Measurements from ENCODE around the gene DPH3.

Gene DPH3

GRCh38 chr3:16300881-16301359 is 36.2 kb upstream of the DPH3 start:
- peaks cover 39 to 72% of the 10 kb centered on the region in 2 donors for H3K36me3 Mint-ChIP-seq
- no peaks in the 10 kb centered on the region for H3K27me3 Mint-ChIP-seq

GRCh38 chr3:16300307-16300706 is 35.6 kb upstream of the DPH3 start:
- peak; percentile 69 for ATAC-seq (replicated peaks)
- Mint-ChIP-seq H3K27ac (no peak overlapping the region), H3K4me1 (peaks cover 44 to 55% of the 10 kb centered on the region in 2 donors)

More at GRCh38 chr3:16300881-16301359, 36.2 kb upstream of the DPH3 start:
- peak overlapping the region; percentile 91 for H3K27ac Mint-ChIP-seq
- H3K4me1 Mint-ChIP-seq = peaks cover 43 to 54% of the 10 kb centered on the region in 2 donors
- no peak for DNase-seq
- peak; percentile 59 to 69 for ATAC-seq (replicated peaks)
- no peaks in the 10 kb centered on the region for H3K9me3 Mint-ChIP-seq
- H3K4me3 Mint-ChIP-seq = peak overlapping the region; percentile 50 to 51

GRCh38 chr3:16299746-16300145 is 35.0 kb upstream of the DPH3 start:
- Mint-ChIP-seq H3K27ac (peak overlapping the region; percentile 31), H3K4me3 (no peak overlapping the region)

More at GRCh38 chr3:16300307-16300706, 35.6 kb upstream of the DPH3 start:
- DNase-seq = no peak
- Mint-ChIP-seq H3K4me3 (no peak overlapping the region), H3K9me3 (no peaks in the 10 kb centered on the region), H3K27me3 (no peaks in the 10 kb centered on the region), H3K36me3 (peaks cover 42 to 74% of the 10 kb centered on the region in 2 donors)

GRCh38 chr3:16298891-16299290 is 34.1 kb upstream of the DPH3 start:
- no peak for ATAC-seq (replicated peaks)
- H3K4me3 Mint-ChIP-seq = no peak overlapping the region

More at GRCh38 chr3:16299746-16300145, 35.0 kb upstream of the DPH3 start:
- peaks cover 42 to 50% of the 10 kb centered on the region in 2 donors for H3K4me1 Mint-ChIP-seq
- DNase-seq = no peak
- H3K27me3 Mint-ChIP-seq = no peaks in the 10 kb centered on the region
- no peaks in the 10 kb centered on the region for H3K9me3 Mint-ChIP-seq
- no peak for ATAC-seq (replicated peaks)
- H3K36me3 Mint-ChIP-seq = peaks cover 37 to 72% of the 10 kb centered on the region in 2 donors

GRCh38 chr3:16297997-16298885 is 33.5 kb upstream of the DPH3 start:
- Mint-ChIP-seq H3K4me1 (peaks cover 38 to 42% of the 10 kb centered on the region in 2 donors), H3K9me3 (no peaks in the 10 kb centered on the region), H3K27me3 (no peaks in the 10 kb centered on the region), H3K27ac (peak overlapping the region; percentile 26), H3K36me3 (peaks cover 38 to 75% of the 10 kb centered on the region in 2 donors), H3K4me3 (peak overlapping the region in 1 of 2 donors; percentile 51)
- DNase-seq (no peak), ATAC-seq (replicated peaks) (no peak)

More at GRCh38 chr3:16298891-16299290, 34.1 kb upstream of the DPH3 start:
- Mint-ChIP-seq H3K9me3 (no peaks in the 10 kb centered on the region), H3K4me1 (peaks cover 39 to 42% of the 10 kb centered on the region in 2 donors), H3K27me3 (no peaks in the 10 kb centered on the region), H3K27ac (no peak overlapping the region), H3K36me3 (peaks cover 34 to 71% of the 10 kb centered on the region in 2 donors)
- no peak for DNase-seq

GRCh38 chr3:16295298-16295890 is 30.7 kb upstream of the DPH3 start:
- H3K9me3 Mint-ChIP-seq = no peaks in the 10 kb centered on the region
- peak overlapping the region in 1 of 2 donors; percentile 0 for H3K4me3 Mint-ChIP-seq
- H3K36me3 Mint-ChIP-seq = peaks cover 39 to 66% of the 10 kb centered on the region in 2 donors
- H3K27ac Mint-ChIP-seq = peak overlapping the region; percentile 0
- no peak for DNase-seq
- no peaks in the 10 kb centered on the region for H3K27me3 Mint-ChIP-seq
- peaks cover 29 to 35% of the 10 kb centered on the region in 2 donors for H3K4me1 Mint-ChIP-seq
- no peak for ATAC-seq (replicated peaks)

- Mint-ChIP-seq H3K27ac (no peak overlapping the region), H3K4me1 (peaks cover 27 to 35% of the 10 kb centered on the region in 2 donors), H3K9me3 (no peaks in the 10 kb centered on the region), H3K4me3 (no peak overlapping the region), H3K27me3 (no peaks in the 10 kb centered on the region), H3K36me3 (peaks cover 39 to 68% of the 10 kb centered on the region in 2 donors)
- ATAC-seq (replicated peaks) = no peak
- no peak for DNase-seq
Observed at GRCh38 chr3:16294844-16295243, 30.1 kb upstream of the DPH3 start.

GRCh38 chr3:16290827-16291196 is 26.1 kb upstream of the DPH3 start:
- peak overlapping the region in 1 of 2 donors; percentile 21 for H3K4me3 Mint-ChIP-seq
- peaks cover 29 to 56% of the 10 kb centered on the region in 2 donors for H3K36me3 Mint-ChIP-seq
- DNase-seq (no peak), ATAC-seq (replicated peaks) (peak; percentile 32 to 49)
- no peaks in the 10 kb centered on the region for H3K27me3 Mint-ChIP-seq
- peak overlapping the region; percentile 51 for H3K27ac Mint-ChIP-seq
- peaks cover 26 to 44% of the 10 kb centered on the region in 2 donors for H3K4me1 Mint-ChIP-seq
- no peaks in the 10 kb centered on the region for H3K9me3 Mint-ChIP-seq

- Mint-ChIP-seq H3K4me3 (peak overlapping the region in 1 of 2 donors; percentile 21), H3K9me3 (no peaks in the 10 kb centered on the region), H3K27me3 (no peaks in the 10 kb centered on the region), H3K36me3 (peaks cover 24 to 52% of the 10 kb centered on the region in 2 donors), H3K4me1 (peaks cover 20 to 38% of the 10 kb centered on the region in 2 donors), H3K27ac (peak overlapping the region; percentile 51)
- DNase-seq (no peak), ATAC-seq (replicated peaks) (peak; percentile 45 to 63)
Observed at GRCh38 chr3:16290007-16290826, 25.5 kb upstream of the DPH3 start.

- no peaks in the 10 kb centered on the region for H3K27me3 Mint-ChIP-seq
- H3K27ac Mint-ChIP-seq = peak overlapping the region; percentile 20
- H3K9me3 Mint-ChIP-seq = no peaks in the 10 kb centered on the region
- peaks cover 31 to 52% of the 10 kb centered on the region in 2 donors for H3K36me3 Mint-ChIP-seq
- DNase-seq (no peak), ATAC-seq (replicated peaks) (no peak)
- H3K4me1 Mint-ChIP-seq = peaks cover 20 to 38% of the 10 kb centered on the region in 2 donors
- no peak overlapping the region for H3K4me3 Mint-ChIP-seq
Observed at GRCh38 chr3:16289144-16289889, 24.6 kb upstream of the DPH3 start.

GRCh38 chr3:16288664-16289063 is 23.9 kb upstream of the DPH3 start:
- no peak for ATAC-seq (replicated peaks)

GRCh38 chr3:16286751-16287543 is 22.2 kb upstream of the DPH3 start:
- H3K4me3 Mint-ChIP-seq = no peak overlapping the region
- H3K4me1 Mint-ChIP-seq = peaks cover 20 to 38% of the 10 kb centered on the region in 2 donors
- no peaks in the 10 kb centered on the region for H3K9me3 Mint-ChIP-seq

More at GRCh38 chr3:16288664-16289063, 23.9 kb upstream of the DPH3 start:
- Mint-ChIP-seq H3K27me3 (no peaks in the 10 kb centered on the region), H3K4me3 (no peak overlapping the region), H3K4me1 (peaks cover 20 to 38% of the 10 kb centered on the region in 2 donors), H3K27ac (peak overlapping the region; percentile 3), H3K9me3 (no peaks in the 10 kb centered on the region), H3K36me3 (peaks cover 29 to 48% of the 10 kb centered on the region in 2 donors)
- DNase-seq = no peak

More at GRCh38 chr3:16286751-16287543, 22.2 kb upstream of the DPH3 start:
- Mint-ChIP-seq H3K27ac (peak overlapping the region; percentile 52), H3K27me3 (no peaks in the 10 kb centered on the region), H3K36me3 (peaks cover 31 to 54% of the 10 kb centered on the region in 2 donors)
- DNase-seq (no peak), ATAC-seq (replicated peaks) (peak; percentile 44 to 63)
